Fibroblast of lung (primary cell): ENCODE measurements around the gene FDXACB1. TPM values are rescaled to one million over a fixed set of nuclear protein-coding genes. Genes with fewer than 3 reads are reported as not detected.

Experiments
- DNase-seq, 2 donors: peaks; one replicate each; pipeline versions ENCODE4 v3.0.0 to v3.0.0-alpha.2; 2010; ENCODE audit warnings: low read depth in 2 of 2
- H2AFZ ChIP-seq: 2 replicates; pipeline ENCODE4 v1.5.1; 2012; ENCODE audit warnings: low read length, control low read depth, inconsistent platforms
- H3K27ac ChIP-seq: 2 replicates; pipeline ENCODE4 v1.5.1; 2011; ENCODE audit warnings: low read length, control low read depth; ENCODE audit not compliant: insufficient read depth
- H3K27me3 ChIP-seq: 2 replicates; pipeline ENCODE4 v1.5.1; 2011; ENCODE audit warnings: mild to moderate bottlenecking, low read length; ENCODE audit not compliant: control insufficient read depth, insufficient read depth
- H3K36me3 ChIP-seq: 2 replicates; pipeline ENCODE4 v1.5.1; 2011; ENCODE audit warnings: low read length; ENCODE audit not compliant: control insufficient read depth, insufficient read depth
- H3K4me1 ChIP-seq: 2 replicates; pipeline ENCODE4 v1.5.1; 2011; ENCODE audit warnings: low read length; ENCODE audit not compliant: control insufficient read depth, insufficient read depth; ENCODE audit errors: extremely low read depth
- H3K4me2 ChIP-seq: 2 replicates; pipeline ENCODE4 v1.5.1; 2011; ENCODE audit warnings: low read length, control low read depth; ENCODE audit not compliant: insufficient read depth; ENCODE audit errors: extremely low read depth
- H3K4me3 ChIP-seq, 4 experiments: fragments of 200-600 bp in 1 of 4; sonication (generic) in 1 of 4; replicated peaks in 1 of 4; 2 replicates each; pipeline ENCODE4 v1.5.1; 2011 to 2016; ENCODE audit warnings: low read length in 4 of 4, low read depth in 3 of 4, mild to moderate bottlenecking in 3 of 4, control low read depth in 2 of 4, inconsistent platforms in 1 of 4, mixed read lengths in 1 of 4; ENCODE audit not compliant: insufficient read depth in 1 of 4; ENCODE audit errors: control extremely low read depth in 1 of 4
- H3K79me2 ChIP-seq: 2 replicates; pipeline ENCODE4 v1.5.1; 2012; ENCODE audit warnings: mild to moderate bottlenecking, low read length, inconsistent platforms; ENCODE audit not compliant: control insufficient read depth, insufficient read depth
- H3K9ac ChIP-seq: 2 replicates; pipeline ENCODE4 v1.5.1; 2011; ENCODE audit warnings: mild to moderate bottlenecking, low read length, control low read depth; ENCODE audit not compliant: insufficient read depth
- H3K9me3 ChIP-seq: 2 replicates; pipeline ENCODE4 v1.5.1; 2012; ENCODE audit warnings: low read depth, low read length; ENCODE audit not compliant: control insufficient read depth, insufficient read depth
- H4K20me1 ChIP-seq: 2 replicates; pipeline ENCODE4 v1.5.1; 2011; ENCODE audit warnings: low read length; ENCODE audit not compliant: control insufficient read depth, insufficient read depth; ENCODE audit errors: extremely low read depth
- EZH2 ChIP-seq: IDR thresholded peaks from 2 replicates; pipeline ENCODE4 v1.5.1; 2012; ENCODE audit warnings: low read length, control low read depth, mild to moderate bottlenecking; ENCODE audit errors: missing control alignments
- polyA plus RNA-seq, 2 donors: library from polyadenylated mRNA; depleted of rRNA in 1 of 2; stranded (reverse) in 1 of 2; unstranded in 1 of 2; fragments of >200 nt; gene quantifications; 2 replicates each; pipeline ENCODE4 v1.2.1, GENCODE V29; 2011 to 2012; ENCODE audit warnings: missing spikeins in 1 of 2
- total RNA-seq: library from RNA; depleted of rRNA; stranded (reverse); fragments of >200 nt; gene quantifications from 2 replicates; pipeline ENCODE4 v1.2.1, GENCODE V29; 2014
- TF ChIP-seq, protein P1 (sequence below), 2 donors: IDR thresholded peaks in 1 of 2; conservative IDR thresholded peaks in 1 of 2; 1 replicate in 1 of 2; 2 replicates in 1 of 2; pipeline ENCODE4 v1.5.1; 2011 to 2012; ENCODE audit warnings: low read length in 2 of 2, control low read depth in 1 of 2, inconsistent platforms in 1 of 2, low read depth in 1 of 2, mild to moderate bottlenecking in 1 of 2

The FDXACB1 gene
- total and polyA plus RNA-seq, 2 donors (not counting 1 experiment from before 2014, with no cell fraction given): 1.7 to 1.8 TPM

DNA sequence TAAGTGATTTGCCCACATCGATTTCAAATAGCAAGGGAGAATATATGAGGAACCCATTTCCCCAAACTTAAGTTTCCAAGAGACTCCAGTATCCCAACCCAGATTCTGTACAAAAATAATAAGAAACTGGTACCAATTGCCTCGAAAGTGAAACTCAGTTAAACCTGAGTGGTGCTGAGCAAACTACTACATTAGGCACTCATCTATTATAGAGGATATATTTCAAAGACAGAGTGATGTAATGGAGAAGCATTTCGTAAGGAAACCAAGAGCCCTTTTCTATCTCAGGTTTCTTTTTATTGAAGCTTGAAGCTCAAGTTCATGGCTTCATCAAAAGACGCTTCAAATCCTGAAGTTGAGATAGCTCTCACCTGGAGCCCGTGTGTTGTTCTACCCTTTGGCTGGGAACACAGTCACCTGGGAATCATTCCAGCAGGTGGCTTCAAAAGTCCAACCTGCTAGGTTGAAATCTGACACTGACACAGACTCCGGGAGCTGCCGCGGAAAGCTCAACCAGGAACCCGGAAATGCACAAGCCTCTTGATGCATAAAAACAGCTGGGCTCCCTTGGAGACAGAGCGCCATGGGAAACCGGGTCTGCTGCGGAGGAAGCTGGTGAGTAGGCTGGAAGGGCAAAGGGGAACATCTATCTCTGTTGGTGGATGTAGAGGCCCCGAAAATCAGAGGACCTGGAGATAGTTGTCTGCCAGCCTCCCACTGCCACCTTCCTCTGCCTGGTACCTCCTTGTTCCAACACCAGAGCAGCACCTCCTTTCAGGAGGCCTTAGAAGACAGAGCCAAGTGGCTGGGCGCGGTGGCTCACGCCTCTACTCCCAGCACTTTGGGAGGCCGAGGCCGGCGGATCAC lies 39.7 kb upstream of the FDXACB1 start, which contains the start of gene C11orf52:
Gene C11orf52 (plus strand): TSS at position 524 of the 867 bp plus-strand sequence. CDS start 60 bp downstream, at position 584.
- Histone ChIP-seq H4K20me1 (no peaks in the 10 kb centered on the region), H3K4me2 (no peak within 1 kb of the TSS), H3K4me3 (no peak within 1 kb of the TSS), H3K4me1 (peaks cover 13% of the 10 kb centered on the region), H3K9me3 (no peaks in the 10 kb centered on the region), H3K27ac (peak within 1 kb of the TSS; percentile 8), H2AFZ (peak within 1 kb of the TSS; percentile 71), H3K27me3 (no peaks in the 10 kb centered on the region), H3K79me2 (no peaks in the 10 kb centered on the region), H3K36me3 (no peaks in the 10 kb centered on the region), H3K9ac (no peak within 1 kb of the TSS)
- no peak for TF ChIP-seq EZH2
- TF ChIP-seq, protein P1, sequence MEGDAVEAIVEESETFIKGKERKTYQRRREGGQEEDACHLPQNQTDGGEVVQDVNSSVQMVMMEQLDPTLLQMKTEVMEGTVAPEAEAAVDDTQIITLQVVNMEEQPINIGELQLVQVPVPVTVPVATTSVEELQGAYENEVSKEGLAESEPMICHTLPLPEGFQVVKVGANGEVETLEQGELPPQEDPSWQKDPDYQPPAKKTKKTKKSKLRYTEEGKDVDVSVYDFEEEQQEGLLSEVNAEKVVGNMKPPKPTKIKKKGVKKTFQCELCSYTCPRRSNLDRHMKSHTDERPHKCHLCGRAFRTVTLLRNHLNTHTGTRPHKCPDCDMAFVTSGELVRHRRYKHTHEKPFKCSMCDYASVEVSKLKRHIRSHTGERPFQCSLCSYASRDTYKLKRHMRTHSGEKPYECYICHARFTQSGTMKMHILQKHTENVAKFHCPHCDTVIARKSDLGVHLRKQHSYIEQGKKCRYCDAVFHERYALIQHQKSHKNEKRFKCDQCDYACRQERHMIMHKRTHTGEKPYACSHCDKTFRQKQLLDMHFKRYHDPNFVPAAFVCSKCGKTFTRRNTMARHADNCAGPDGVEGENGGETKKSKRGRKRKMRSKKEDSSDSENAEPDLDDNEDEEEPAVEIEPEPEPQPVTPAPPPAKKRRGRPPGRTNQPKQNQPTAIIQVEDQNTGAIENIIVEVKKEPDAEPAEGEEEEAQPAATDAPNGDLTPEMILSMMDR (conservative IDR thresholded peaks at IDR 0.05 in 1 of 2, IDR thresholded peaks at IDR 0.05 in 1 of 2; ENCODE audit: low read depth in 1 of 2, low read length in 2 of 2): no peak
- peak in 1 of 2 donors; percentile 37 for DNase-seq

DNA sequence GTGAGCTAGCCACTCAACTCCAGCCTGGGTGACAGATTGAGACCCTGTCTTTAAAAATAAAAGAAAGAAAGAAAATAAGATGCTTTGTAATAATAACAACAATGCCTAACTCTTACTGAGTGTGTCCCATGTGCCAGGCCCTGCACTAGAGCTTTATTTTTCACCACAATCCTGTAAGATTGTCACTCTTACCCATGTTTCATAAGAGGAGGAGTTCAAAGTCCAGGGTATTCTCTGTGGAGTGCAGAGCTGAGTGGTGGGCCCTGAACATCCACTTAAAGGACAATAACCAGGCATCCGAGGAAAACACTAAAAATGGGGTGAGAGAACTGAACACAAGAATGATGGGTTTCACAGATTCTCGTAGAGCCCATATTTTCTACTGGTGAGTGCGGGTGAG lies 38.8 kb upstream of the FDXACB1 start:
- no peak overlapping the region for H2AFZ ChIP-seq
- no peak overlapping the region for H3K4me2 ChIP-seq
- no peak overlapping the region for H3K9ac ChIP-seq
- no peaks in the 10 kb centered on the region for H4K20me1 ChIP-seq
- DNase-seq: no peak
- no peaks in the 10 kb centered on the region for H3K79me2 ChIP-seq
- peaks cover 13% of the 10 kb centered on the region for H3K4me1 ChIP-seq
- no peak overlapping the region for H3K4me3 ChIP-seq
- H3K9me3 ChIP-seq: no peaks in the 10 kb centered on the region
- H3K27ac ChIP-seq: no peak overlapping the region
- H3K36me3 ChIP-seq: no peaks in the 10 kb centered on the region
- no peaks in the 10 kb centered on the region for H3K27me3 ChIP-seq
- TF ChIP-seq EZH2: no peak
- TF ChIP-seq, protein P1 (conservative IDR thresholded peaks at IDR 0.05 in 1 of 2, IDR thresholded peaks at IDR 0.05 in 1 of 2; ENCODE audit: low read depth in 1 of 2, low read length in 2 of 2): no peak

DNA sequence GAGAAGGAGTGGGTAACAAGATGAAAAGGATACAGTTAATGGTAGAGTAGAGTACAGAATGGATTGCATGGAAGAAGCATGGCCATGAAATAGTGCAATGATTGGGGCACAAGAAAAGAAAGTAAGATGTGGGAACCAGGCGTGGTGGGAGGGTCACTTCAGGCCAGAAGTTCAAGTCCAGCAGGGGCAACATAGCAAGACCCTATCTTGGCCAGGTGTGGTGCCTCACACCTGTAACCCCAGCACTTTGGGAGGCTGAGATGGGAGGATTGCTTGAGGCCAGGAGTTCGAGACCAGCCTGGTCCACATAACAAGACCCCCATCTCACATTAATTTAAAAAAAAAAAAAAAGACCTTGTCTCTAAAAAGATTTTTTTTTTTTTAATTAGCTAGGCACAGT lies 38.3 kb upstream of the FDXACB1 start:
- no peak for DNase-seq
- Histone ChIP-seq H3K4me2 (no peak overlapping the region), H3K9ac (no peak overlapping the region), H4K20me1 (no peaks in the 10 kb centered on the region), H3K36me3 (no peaks in the 10 kb centered on the region), H3K79me2 (no peaks in the 10 kb centered on the region), H3K9me3 (no peaks in the 10 kb centered on the region), H3K27me3 (no peaks in the 10 kb centered on the region), H3K4me3 (no peak overlapping the region), H3K27ac (no peak overlapping the region), H3K4me1 (peaks cover 13% of the 10 kb centered on the region), H2AFZ (no peak overlapping the region)
- TF ChIP-seq, protein P1 (conservative IDR thresholded peaks at IDR 0.05 in 1 of 2, IDR thresholded peaks at IDR 0.05 in 1 of 2; ENCODE audit: low read depth in 1 of 2, low read length in 2 of 2): no peak
- no peak for TF ChIP-seq EZH2
